ENCODE data around the gene SLC22A2.

SLC22A2 gene

GRCh38 chr6:160172704-160173103, 85.9 kb downstream of the SLC22A2 start:
- in situ Hi-C loops (cut with MboI; ENCODE audit: low sequenced_read_pairs) = no loop called here

DNA sequence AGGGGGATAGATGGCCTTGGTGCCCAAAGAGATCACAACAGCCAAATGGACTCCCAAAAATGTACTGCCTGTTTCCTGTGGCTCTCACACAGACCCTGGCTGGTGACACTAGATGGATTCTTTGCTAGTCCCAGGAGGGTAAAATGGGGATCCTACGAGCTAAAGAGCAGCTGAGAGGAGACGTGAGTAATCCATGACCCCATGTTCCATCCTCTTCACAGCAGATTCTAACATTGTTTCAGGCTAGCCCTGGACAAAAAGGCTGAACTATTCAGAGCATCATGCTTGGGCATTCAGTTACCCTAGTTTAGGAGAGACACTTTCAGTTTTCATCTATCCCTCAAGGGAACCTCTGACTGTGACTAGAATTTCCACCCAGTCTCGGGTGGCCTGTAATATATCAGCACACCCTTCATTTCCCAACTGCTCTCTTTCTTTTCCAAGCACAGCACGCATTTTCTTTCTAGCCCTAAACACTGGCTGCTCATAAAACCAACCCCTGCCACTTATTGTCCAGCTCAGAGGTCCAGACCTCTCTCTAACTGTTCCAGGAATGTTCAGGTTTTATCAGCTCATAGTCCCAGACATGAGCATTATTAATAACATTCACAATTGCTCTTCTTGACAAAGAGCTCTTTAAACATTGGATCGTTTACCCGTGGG, 88.5 kb downstream of the SLC22A2 start:
- in situ Hi-C loops (cut with MboI; ENCODE audit: low sequenced_read_pairs) = no loop called here

DNA sequence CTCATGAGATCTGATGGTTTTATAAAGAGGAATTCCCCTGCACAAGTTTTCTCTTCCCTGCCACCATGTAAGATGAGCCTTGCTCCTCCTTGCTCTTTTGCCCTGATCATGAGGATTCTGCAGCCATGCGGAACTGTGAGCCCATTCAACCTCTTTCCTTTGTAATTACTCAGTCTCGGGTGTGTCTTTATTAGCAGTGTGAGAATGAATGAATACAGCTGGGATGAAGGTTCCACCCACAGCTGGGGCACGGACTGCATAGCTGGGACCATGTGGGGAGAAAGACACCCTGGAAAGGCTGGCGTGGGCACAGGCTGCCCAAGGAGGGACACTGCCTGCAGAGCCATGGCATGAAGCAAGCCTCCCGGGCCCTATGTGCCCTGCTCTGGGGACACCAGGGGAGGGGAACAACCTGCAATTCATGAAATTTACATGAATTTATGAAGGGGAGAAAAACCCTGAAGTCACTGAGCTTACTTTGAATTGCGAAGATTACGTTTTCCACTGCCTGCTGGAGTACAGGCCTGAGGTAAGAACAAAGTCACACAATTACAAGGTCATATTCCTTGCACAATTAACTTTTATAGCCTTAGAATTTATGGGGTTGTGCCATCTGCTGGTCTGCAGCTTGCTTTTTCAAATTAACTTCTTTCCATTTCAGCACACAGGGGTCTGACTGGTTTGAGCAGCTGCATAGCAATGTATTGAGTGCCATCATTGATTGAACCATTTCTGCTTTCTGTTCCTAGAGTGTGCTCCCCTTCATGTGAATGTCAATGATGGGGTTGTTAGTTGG, 90.8 kb downstream of the SLC22A2 start:
- in situ Hi-C loops (cut with MboI; ENCODE audit: low sequenced_read_pairs) = no loop called here
